ENCODE results near the gene AGBL4.

The AGBL4 gene

DNA sequence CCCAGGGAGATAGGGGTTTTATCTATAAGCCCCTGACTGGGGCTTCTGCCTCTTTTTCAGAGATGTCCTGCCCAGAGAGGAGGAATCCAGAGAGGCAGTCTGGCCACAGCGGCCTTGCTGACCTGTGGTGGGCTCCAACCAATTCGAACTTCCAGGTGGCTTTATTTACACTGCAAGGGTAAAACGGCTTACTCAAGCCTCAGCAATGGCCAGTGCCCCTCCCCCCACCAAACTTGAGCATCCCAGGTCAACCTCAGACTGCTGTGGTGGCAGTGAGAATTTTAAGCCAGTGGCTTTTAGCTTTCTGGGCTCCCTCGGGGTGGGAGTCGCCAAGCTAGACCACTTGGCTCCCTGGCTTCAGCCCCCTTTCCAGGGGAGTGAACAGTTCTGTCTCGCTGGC is 863.1 kb downstream of the AGBL4 start:
- DNase-seq = no peak
- in situ Hi-C loops (cut with HindIII; ENCODE audit: low pct_ligation_motif_present, low pct_unique_long_range_greater_than_20kb, low sequenced_read_pairs) = no loop called here

DNA sequence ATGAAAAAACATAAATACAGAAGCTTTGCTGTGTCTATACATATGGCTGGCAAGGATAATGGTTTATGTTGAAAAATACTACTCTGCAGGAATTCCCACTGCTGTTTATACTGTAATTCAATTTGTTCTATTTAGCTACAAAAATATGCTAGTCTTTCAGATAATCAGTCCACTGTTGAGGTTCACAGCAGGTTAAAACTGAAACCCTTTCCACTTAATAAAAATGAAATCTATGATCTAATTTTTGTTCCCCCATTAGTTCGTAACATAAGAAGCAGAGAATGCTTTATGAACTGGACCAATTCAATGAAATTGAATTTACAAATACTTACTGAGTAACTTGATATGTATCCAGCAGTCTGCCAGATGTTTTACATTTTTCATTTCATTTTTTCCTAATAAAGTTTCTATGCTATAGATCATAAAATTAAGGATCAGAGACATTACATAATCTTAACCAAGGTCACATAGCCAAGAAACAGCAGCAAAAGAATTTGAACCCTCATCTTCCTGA is 887.0 kb downstream of the AGBL4 start:
- in situ Hi-C loops (cut with HindIII; ENCODE audit: low pct_ligation_motif_present, low pct_unique_long_range_greater_than_20kb, low sequenced_read_pairs) = no loop called here
- no peak for DNase-seq

DNA sequence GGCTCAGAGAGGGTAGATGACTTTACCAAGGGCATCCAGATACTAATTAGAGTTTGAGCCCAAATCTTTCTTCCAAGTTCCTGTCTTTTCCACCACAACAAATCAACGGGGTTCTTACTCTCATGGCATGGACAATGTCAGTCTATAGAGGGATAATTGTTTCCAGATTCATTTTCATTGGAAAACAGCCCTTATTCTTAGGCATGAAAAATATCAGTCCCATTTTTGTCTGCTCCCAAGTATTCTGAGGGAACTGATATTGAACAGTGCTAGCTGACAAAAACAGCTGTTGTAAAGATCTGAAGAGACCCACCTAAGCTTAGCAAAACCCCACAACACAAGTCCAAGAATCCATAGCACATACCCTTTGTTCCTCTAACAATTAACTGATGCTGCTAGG is 898.0 kb downstream of the AGBL4 start:
- in situ Hi-C loops (cut with HindIII; ENCODE audit: low pct_ligation_motif_present, low pct_unique_long_range_greater_than_20kb, low sequenced_read_pairs) = no loop called here
- no peak for DNase-seq

DNA sequence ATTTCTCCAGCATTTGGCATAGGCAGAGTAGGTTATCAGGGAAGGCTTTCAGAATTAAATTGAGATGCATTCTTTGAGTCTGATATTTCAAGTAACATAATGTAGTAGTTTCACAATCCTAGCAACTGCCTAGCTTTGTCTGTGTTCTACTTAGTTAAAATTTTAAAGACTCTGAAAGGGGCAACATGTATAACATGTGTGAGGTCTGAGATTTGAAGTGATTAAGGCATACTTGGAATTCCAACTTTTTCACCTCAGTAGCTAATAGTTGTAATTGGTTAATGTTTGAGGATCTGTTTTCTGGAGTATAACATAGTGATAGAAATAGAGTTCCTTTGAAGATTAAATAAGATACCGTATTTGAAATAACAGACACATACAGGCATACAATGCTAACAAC is 911.8 kb downstream of the AGBL4 start:
- in situ Hi-C loops (cut with HindIII; ENCODE audit: low pct_ligation_motif_present, low pct_unique_long_range_greater_than_20kb, low sequenced_read_pairs) = no loop called here
- DNase-seq = no peak

DNA sequence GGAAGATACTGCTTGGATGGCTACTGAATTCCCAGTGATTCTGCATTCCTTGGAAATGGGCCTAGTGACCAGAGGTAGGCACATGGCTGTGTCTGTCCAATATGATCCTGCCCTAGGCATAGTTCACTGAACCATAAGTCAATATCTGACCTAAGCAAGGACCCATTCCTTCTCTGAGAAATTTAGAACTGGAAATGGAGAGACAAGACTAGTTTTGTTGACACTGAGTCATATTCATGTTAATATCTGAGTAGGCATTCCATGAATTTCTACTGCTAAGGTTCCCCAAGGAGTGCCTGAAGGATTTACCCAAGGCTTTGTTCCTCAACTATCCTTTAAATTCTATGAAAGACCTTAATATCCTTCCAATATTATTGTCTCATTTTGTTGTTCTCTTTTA is 917.3 kb downstream of the AGBL4 start:
- in situ Hi-C loops (cut with HindIII; ENCODE audit: low pct_ligation_motif_present, low pct_unique_long_range_greater_than_20kb, low sequenced_read_pairs) = no loop called here
- DNase-seq = no peak

DNA sequence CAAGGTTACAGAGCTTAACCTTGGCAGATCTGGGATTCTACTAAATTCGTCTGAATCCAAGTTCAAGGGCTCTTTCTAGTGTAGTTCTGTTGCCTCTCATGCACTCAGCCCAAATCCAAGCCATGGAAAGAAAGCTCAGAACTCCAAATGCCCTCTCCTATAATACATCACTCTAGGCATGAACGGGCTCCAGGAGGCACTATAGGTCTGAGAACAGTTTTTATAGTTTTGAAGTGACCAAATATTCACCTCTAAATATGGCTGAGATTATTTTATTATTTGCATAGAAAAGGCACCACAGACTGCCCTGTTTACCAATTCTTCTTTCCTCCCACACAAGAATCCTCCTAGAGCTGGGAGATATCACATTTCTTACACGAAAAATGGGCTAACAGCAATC is 919.2 kb downstream of the AGBL4 start:
- no peak for DNase-seq
- in situ Hi-C loops (cut with HindIII; ENCODE audit: low pct_ligation_motif_present, low pct_unique_long_range_greater_than_20kb, low sequenced_read_pairs) = no loop called here

DNA sequence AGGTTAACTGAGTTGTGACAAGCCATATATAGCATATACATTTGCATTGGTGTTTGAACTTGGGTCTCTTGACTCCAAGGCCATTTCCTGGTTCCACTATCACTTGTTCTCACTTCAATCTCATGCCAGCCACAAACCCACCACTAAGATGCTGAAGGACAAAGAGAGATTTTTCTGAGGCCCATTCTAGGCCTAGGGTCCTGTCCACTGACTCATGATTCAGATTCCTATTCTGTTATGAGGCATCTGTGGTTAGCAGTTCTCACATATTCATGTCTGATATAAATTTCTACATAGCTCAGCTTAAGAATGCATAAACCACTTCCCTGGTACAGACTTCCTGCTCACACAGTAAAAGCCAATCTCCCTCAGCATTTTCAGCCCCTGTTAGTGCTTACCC is 921.0 kb downstream of the AGBL4 start:
- in situ Hi-C loops (cut with HindIII; ENCODE audit: low pct_ligation_motif_present, low pct_unique_long_range_greater_than_20kb, low sequenced_read_pairs) = no loop called here
- DNase-seq = peak; percentile 56

DNA sequence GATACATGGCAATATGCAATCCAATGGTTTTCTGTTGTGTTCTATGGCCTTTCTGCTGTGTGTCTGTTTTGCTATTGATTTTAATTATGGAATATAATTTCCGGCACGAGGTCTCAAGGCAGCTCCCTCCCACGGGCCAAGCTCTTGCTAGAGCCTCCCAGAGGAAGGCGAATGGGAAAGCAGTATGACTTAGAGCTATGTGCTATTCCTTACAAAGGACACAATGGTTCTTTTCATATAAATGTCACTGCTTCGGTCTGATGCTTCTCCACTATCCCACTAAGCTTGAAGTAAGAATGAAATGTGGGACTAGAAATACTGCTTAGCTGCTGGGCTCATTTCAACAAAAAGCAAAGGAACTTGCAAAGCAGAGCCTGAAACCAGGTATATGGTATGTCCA is 924.9 kb downstream of the AGBL4 start:
- in situ Hi-C loops (cut with HindIII; ENCODE audit: low pct_ligation_motif_present, low pct_unique_long_range_greater_than_20kb, low sequenced_read_pairs) = no loop called here
- DNase-seq = no peak

DNA sequence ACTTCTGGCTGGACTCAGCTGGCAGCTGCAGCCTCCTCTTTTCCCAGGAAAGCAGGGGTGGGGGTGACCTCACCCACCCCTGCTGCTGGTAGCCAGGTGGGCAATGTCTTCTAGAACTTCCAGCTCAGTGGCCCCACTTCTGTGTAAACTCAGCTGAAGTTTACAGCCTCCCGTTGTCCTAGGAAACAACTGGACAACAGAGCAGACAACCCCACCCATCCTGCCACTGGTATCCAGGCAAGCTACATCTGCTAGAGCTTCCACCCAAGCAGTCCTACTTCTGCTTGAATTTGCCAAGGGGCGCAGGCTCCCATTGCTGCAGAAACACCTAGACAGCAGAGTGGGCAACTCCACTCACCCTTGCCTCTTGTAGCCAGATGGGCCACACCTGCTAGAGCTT is 937.4 kb downstream of the AGBL4 start:
- no peak for DNase-seq
- in situ Hi-C loops (cut with HindIII; ENCODE audit: low pct_ligation_motif_present, low pct_unique_long_range_greater_than_20kb, low sequenced_read_pairs) = no loop called here

DNA sequence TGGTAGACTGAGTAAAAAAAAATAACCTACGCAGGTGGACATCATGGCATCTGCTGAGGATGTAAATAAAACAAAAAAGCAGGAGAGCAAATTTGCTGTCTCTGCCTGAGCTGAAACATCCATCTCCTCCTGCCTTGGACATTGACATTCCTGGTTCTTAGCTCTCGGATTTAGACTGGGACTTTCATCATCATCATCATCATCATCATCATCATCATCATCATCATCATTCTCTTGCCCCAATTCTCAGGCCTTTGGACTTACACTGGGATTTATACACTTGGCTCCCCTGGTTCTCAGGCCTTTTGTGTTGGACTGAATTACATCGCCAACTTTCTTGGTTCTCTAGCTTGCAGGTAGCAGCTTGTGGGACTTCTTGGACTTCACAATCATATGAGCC is 938.7 kb downstream of the AGBL4 start:
- no peak for DNase-seq
- in situ Hi-C loops (cut with HindIII; ENCODE audit: low pct_ligation_motif_present, low pct_unique_long_range_greater_than_20kb, low sequenced_read_pairs) = no loop called here

DNA sequence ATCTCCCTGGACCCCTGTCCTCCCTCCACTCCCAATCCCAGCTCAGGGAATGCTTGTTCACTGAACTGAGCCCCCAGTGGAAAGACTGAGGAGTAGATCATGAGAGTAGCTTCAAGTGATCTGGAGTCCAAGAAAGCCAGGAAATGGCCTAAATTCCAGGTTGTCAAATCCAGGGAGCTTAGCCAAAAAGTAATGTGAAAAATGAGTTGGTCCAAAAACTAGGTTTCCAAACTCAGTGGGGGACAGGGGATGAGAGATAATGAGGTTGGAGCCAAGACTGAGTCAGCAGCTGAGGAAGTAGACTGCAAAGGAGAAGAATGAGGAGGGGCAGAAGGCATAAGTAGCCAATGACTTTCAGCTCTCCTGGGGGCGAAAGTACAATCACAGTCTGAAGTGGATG is 963.0 kb downstream of the AGBL4 start:
- in situ Hi-C loops (cut with HindIII; ENCODE audit: low pct_ligation_motif_present, low pct_unique_long_range_greater_than_20kb, low sequenced_read_pairs) = no loop called here
- DNase-seq = no peak

DNA sequence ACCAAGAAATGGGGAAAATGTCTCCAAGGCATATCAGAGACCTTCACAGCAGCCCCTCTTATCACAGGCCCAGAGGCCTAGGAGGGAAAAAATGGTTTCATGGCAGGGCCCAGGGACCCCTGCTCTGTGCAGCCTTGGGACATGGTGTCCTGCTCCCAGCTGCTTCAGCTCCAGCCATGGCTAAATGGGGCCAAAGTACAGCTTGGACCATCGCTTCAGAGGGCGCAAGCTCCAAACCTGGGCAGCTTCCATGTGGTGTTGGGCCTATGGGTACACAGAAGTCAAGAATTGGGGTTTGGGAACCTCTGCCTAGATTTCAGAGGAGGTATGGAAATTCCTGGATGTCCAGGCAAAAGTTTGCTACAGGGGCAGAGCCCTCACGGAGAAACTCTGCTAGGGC is 964.7 kb downstream of the AGBL4 start:
- DNase-seq = no peak
- in situ Hi-C loops (cut with HindIII; ENCODE audit: low pct_ligation_motif_present, low pct_unique_long_range_greater_than_20kb, low sequenced_read_pairs) = no loop called here

DNA sequence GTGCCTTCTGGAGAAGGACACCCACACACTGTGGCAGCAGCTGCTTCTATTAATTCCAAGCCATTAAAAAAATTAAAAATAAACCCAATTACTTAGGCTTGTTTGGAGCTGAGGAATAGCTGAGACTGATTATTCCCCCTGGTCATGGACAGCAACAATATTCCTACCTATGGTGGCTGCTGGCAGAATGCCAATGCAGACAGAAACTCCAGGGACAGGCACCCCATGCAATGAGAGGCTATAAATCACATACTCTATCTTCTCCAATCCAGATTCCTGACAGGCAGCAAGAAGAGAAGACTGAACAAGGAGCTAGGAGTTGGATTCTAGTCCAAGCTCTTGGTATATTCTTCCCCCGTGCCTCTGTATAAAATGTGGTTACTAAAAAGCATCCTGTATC is 971.7 kb downstream of the AGBL4 start:
- in situ Hi-C loops (cut with HindIII; ENCODE audit: low pct_ligation_motif_present, low pct_unique_long_range_greater_than_20kb, low sequenced_read_pairs) = no loop called here
- no peak for DNase-seq

DNA sequence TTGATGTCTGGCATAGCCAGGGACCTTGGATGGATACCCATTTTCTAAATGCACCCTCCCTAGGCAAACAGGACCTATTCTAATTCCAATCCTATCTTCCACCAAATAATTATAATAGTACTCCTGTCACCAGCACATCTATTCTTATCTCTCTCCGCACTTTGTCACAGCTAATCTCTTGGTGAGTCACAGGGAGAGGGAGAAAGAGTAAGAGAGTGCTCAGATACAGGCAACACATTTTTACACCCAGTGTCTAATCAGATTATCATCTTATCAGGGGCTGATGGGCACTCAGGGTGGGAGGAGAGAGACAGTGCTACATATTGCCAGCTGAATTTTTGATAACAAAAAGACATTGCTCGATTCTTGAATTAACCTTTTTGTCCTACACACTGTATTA is 972.1 kb downstream of the AGBL4 start:
- DNase-seq = no peak
- in situ Hi-C loops (cut with HindIII; ENCODE audit: low pct_ligation_motif_present, low pct_unique_long_range_greater_than_20kb, low sequenced_read_pairs) = no loop called here

DNA sequence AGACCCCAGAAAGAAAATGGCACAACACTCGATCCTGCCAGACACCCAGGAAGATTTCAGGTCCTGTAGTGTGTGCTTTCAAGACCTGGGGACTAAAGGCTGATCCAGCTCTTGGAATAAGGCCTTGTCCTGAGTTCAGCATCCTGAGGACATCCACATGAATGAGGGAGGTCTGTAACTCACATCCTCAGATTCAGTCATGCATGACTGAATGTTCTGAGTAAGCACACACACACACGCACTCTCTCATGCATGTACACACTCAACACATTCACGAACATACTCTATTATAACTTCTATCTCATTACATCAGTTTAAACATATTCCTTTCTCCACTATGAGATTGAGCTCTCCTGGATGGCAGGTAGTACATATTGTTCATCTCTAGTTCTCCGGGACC is 973.7 kb downstream of the AGBL4 start:
- no peak for DNase-seq
- in situ Hi-C loops (cut with HindIII; ENCODE audit: low pct_ligation_motif_present, low pct_unique_long_range_greater_than_20kb, low sequenced_read_pairs) = no loop called here

DNA sequence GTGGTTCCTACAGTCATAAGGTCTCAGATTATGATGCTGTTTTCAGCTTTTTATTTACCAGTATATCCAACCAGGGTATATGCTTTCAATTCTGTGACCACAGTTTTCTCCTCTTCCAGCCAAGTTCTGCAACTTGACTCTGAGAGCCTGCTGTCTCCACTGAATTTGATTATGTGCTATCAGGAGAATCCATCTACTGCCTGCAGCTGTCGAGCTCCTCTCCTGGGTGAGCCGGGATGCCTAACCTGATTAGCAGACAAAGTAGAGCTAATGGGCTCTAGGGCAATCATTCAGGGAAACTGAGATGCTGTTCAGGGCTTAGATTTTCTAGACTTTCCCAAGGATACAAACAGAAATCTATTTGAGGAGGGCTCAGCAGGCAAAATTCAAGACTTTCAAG is 975.6 kb downstream of the AGBL4 start:
- DNase-seq = no peak
- in situ Hi-C loops (cut with HindIII; ENCODE audit: low pct_ligation_motif_present, low pct_unique_long_range_greater_than_20kb, low sequenced_read_pairs) = no loop called here

DNA sequence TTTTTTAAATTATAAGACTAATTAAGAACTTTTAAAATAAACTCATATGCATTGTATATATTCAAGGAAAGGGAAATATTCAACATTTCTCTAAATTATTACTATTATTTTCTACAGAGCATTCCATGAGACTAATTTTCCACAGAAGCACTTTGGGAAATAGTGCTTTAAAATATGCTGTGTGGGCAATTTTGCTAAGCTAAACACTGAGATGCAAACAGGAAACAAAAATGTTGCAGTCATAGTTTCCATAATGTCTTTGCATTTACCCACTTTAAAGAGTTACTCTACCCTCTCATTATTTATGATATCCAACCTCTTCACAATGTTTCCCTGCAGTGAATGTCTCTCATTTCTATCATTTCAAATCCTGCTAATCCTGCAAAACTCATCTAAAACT is 977.4 kb downstream of the AGBL4 start:
- no peak for DNase-seq
- in situ Hi-C loops (cut with HindIII; ENCODE audit: low pct_ligation_motif_present, low pct_unique_long_range_greater_than_20kb, low sequenced_read_pairs) = no loop called here

DNA sequence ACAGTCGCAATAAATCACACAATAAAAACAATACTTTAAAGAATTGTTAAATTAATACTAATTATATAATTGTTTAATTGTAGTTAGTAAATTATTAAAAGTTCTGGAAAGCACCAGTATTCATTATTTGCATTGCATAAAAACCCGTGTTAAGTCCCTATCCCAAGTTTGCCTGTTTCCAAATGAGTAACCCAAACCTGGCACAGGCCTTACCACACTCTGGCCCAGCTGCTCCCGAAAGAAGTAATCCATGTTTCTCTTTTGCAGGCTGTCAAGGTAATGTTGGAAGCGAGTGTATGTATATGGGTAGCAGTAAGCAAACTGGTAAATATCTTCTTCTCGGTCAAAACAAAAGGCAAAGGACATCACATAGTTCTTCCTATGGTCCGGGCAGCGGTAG is 978.4 kb downstream of the AGBL4 start:
- in situ Hi-C loops (cut with HindIII; ENCODE audit: low pct_ligation_motif_present, low pct_unique_long_range_greater_than_20kb, low sequenced_read_pairs) = no loop called here
- DNase-seq = no peak

DNA sequence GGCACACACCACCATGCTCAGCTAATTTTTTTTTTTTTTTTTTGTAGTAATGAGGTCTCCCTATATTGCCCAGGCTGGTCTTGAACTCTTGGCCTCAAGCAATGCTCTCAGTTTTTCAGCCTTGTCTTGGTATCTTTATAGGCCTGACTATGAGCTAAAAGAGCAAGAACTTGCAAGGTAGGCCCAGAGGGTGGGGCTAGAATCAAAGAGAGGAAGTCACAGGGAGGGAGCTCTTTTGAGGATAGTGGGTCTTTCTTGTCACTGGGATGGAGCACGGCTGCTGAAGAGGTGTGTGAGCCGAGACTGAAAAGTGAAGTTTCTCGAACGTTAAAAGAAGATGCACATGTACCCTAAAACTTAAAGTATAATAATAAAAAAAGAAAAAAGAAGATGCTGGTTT is 987.1 kb downstream of the AGBL4 start:
- in situ Hi-C loops (cut with HindIII; ENCODE audit: low pct_ligation_motif_present, low pct_unique_long_range_greater_than_20kb, low sequenced_read_pairs) = no loop called here
- no peak for DNase-seq

DNA sequence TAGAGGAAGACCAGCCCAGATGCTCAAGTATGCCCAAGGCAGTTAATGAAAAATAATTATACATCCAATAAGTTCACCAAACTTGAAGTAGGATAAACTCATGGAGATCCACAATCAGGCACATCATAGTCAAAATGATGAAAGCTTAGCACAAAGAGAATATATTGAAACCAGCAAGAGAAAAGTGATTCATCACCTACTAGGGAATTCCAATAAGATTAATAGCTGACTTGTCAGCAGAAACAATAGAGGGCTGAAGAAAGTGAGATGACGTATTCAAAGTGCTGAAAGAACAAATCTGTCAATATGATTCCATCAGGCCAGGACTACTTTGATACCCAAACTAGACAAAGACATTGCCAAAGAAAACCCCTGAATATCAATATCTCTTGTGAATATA is 995.4 kb downstream of the AGBL4 start:
- DNase-seq = no peak
- in situ Hi-C loops (cut with HindIII; ENCODE audit: low pct_ligation_motif_present, low pct_unique_long_range_greater_than_20kb, low sequenced_read_pairs) = no loop called here

DNA sequence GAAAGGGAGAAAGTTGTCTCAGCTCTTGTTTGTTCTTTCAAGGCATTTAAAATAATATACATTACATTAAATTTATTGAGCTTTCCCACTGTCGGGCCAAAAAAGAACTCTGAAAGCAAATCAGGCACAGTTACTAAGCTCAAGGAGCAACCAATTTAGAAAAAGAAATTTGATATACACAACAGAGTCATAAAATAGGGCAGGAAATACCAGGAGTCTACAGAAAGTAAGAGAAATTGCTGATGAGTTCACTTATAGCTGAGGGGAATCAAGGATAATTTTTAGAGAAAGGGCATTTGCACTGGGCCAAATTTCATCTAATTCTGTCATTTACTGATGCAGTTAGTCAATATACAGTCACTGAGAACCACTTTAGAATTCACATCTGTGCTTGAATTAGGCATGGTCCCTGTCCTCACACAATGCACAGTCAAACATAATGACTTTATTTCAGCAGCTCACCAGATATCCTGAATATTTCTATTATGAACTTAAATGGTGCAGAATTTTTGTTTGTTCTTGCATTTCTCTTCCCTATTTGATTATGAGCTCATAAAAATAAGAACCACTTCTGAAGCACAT is 997.4 kb downstream of the AGBL4 start:
- DNase-seq = no peak
- in situ Hi-C loops (cut with HindIII; ENCODE audit: low pct_ligation_motif_present, low pct_unique_long_range_greater_than_20kb, low sequenced_read_pairs) = no loop called here
